CD4-positive, alpha-beta T cell treated with Interleukin-17A for 4 hours (primary cell): ENCODE measurements around the gene PPP1R12A.
"Not testable (repeated sequence)": the region's sequence is repeated elsewhere in the genome, so short reads cannot be mapped to it uniquely, and the experiment has no call there.

Source experiments
- DNase-seq: peaks from one replicate; pipeline ENCODE4 v3.0.0-alpha.2; 2020; ENCODE audit warnings: mixed read lengths

PPP1R12A gene

GRCh38 chr12:79886917-79887519, 47.9 kb downstream of the PPP1R12A start:
- no peak for DNase-seq

- DNase-seq: no peak
Measured at GRCh38 chr12:79885911-79886490, 48.9 kb downstream of the PPP1R12A start.

- no peak for DNase-seq
Measured at GRCh38 chr12:79884401-79885006, 50.4 kb downstream of the PPP1R12A start.

- no peak for DNase-seq
Measured at GRCh38 chr12:79883216-79883615, 51.7 kb downstream of the PPP1R12A start.

GRCh38 chr12:79881351-79881750, 53.5 kb downstream of the PPP1R12A start:
- DNase-seq: no peak

GRCh38 chr12:79878506-79878905, 56.4 kb downstream of the PPP1R12A start:
- DNase-seq: not testable (repeated sequence)

GRCh38 chr12:79877246-79877645, 57.7 kb downstream of the PPP1R12A start:
- DNase-seq: no peak

- no peak for DNase-seq
Measured at GRCh38 chr12:79874665-79875064, 60.2 kb downstream of the PPP1R12A start.

- DNase-seq: no peak
Measured at GRCh38 chr12:79873201-79873600, 61.7 kb downstream of the PPP1R12A start.

GRCh38 chr12:79871621-79872020, 63.3 kb downstream of the PPP1R12A start:
- no peak for DNase-seq

GRCh38 chr12:79870916-79871315, 64.0 kb downstream of the PPP1R12A start:
- no peak for DNase-seq

- no peak for DNase-seq
Measured at GRCh38 chr12:79859646-79860045, 75.3 kb downstream of the PPP1R12A start.

GRCh38 chr12:79858518-79858917, 76.4 kb downstream of the PPP1R12A start:
- DNase-seq: no peak

GRCh38 chr12:79857675-79858074, 77.2 kb downstream of the PPP1R12A start:
- no peak for DNase-seq

- no peak for DNase-seq
Measured at GRCh38 chr12:79850610-79851299, 84.1 kb downstream of the PPP1R12A start.

- no peak for DNase-seq
Measured at GRCh38 chr12:79848339-79848738, 86.6 kb downstream of the PPP1R12A start.

GRCh38 chr12:79847417-79847816, 87.5 kb downstream of the PPP1R12A start:
- no peak for DNase-seq

GRCh38 chr12:79844693-79845092, 90.2 kb downstream of the PPP1R12A start:
- no peak for DNase-seq

- no peak for DNase-seq
Measured at GRCh38 chr12:79843978-79844377, 90.9 kb downstream of the PPP1R12A start.

- no peak for DNase-seq
Measured at GRCh38 chr12:79842630-79843029, 92.3 kb downstream of the PPP1R12A start.

- no peak for DNase-seq
Measured at GRCh38 chr12:79841878-79842265, 93.0 kb downstream of the PPP1R12A start.

GRCh38 chr12:79841248-79841877, 93.5 kb downstream of the PPP1R12A start:
- no peak for DNase-seq

- no peak for DNase-seq
Measured at GRCh38 chr12:79838359-79838758, 96.5 kb downstream of the PPP1R12A start.
